ENCODE results near the gene PLIN4.

GRCh38 chr19:4492337-4493103, 25.8 kb downstream of the PLIN4 start:
- TF ChIP-seq CTCF (IDR thresholded peaks at IDR 0.05; ENCODE audit: insufficient read depth, low read length) (no peak), REST (IDR thresholded peaks at IDR 0.05; ENCODE audit: insufficient replicate concordance, low read depth) (no peak)
